Hepatocyte (in vitro differentiated cells): ENCODE results near the gene GPNMB. TPM values are rescaled to one million over a fixed set of nuclear protein-coding genes. Genes with fewer than 3 reads are reported as not detected.

Source experiments
- DNase-seq: peaks from one replicate; pipeline ENCODE4 v3.0.0-alpha.2; 2016; ENCODE audit warnings: low spot score
- H2AFZ ChIP-seq: fragments of 200-600 bp; sonication (generic); 2 replicates; pipeline ENCODE4 v1.6.0; 2016; ENCODE audit warnings: antibody characterized with exemption, mild to moderate bottlenecking
- H3K27ac ChIP-seq: fragments of 200-600 bp; sonication (generic); 2 replicates; pipeline ENCODE4 v1.5.1; 2016; ENCODE audit warnings: mild to moderate bottlenecking
- H3K27me3 ChIP-seq: fragments of 200-600 bp; sonication (generic); 2 replicates; pipeline ENCODE4 v1.6.1; 2016
- H3K36me3 ChIP-seq: fragments of 200-600 bp; sonication (generic); replicated peaks from 2 replicates; pipeline ENCODE4 v1.5.1; 2016; ENCODE audit warnings: low read depth; ENCODE audit not compliant: insufficient read depth
- H3K4me1 ChIP-seq: fragments of 200-600 bp; sonication (generic); 2 replicates; pipeline ENCODE4 v1.5.1; 2016; ENCODE audit warnings: mild to moderate bottlenecking, moderate library complexity; ENCODE audit not compliant: insufficient read depth
- H3K4me2 ChIP-seq: fragments of 200-600 bp; sonication (generic); 2 replicates; pipeline ENCODE4 v1.6.0; 2016
- H3K4me3 ChIP-seq: fragments of 200-600 bp; sonication (generic); 2 replicates; pipeline ENCODE4 v1.5.1; 2016; ENCODE audit warnings: mild to moderate bottlenecking
- H3K79me2 ChIP-seq: fragments of 200-600 bp; sonication (generic); 2 replicates; pipeline ENCODE4 v1.6.0; 2017; ENCODE audit warnings: mild to moderate bottlenecking
- H3K9me2 ChIP-seq: fragments of 200-600 bp; sonication (generic); replicated peaks from 2 replicates; pipeline ENCODE4 v1.6.0; 2017; ENCODE audit warnings: mild to moderate bottlenecking; ENCODE audit not compliant: insufficient read depth
- H3K9me3 ChIP-seq: fragments of 200-600 bp; sonication (generic); 2 replicates; pipeline ENCODE4 v1.5.1; 2016; ENCODE audit warnings: low read depth, mild to moderate bottlenecking
- H4K20me1 ChIP-seq: fragments of 200-600 bp; sonication (generic); 2 replicates; pipeline ENCODE4 v1.6.0; 2016; ENCODE audit warnings: mild to moderate bottlenecking; ENCODE audit not compliant: insufficient read depth, poor library complexity, severe bottlenecking
- CTCF ChIP-seq: fragments of 200-600 bp; sonication (generic); IDR thresholded peaks from 2 replicates; pipeline ENCODE4 v1.5.1; 2016; ENCODE audit warnings: antibody characterized with exemption, mild to moderate bottlenecking; ENCODE audit not compliant: poor library complexity
- EZH2 ChIP-seq: fragments of 200-600 bp; sonication (generic); IDR thresholded peaks from 2 replicates; pipeline ENCODE4 v1.6.1; 2016; ENCODE audit warnings: antibody characterized with exemption, mild to moderate bottlenecking, borderline replicate concordance
- EZH2phosphoT487 ChIP-seq: fragments of 200-600 bp; sonication (generic); IDR thresholded peaks from one replicate; pipeline ENCODE4 v1.6.1; 2018; ENCODE audit warnings: antibody characterized with exemption, mild to moderate bottlenecking, low read depth, moderate library complexity; ENCODE audit not compliant: unreplicated experiment, severe bottlenecking
- WGBS: methylation state at CpG from one replicate; pipeline ENCODE4 v1.1.6; 2016; ENCODE audit warnings: low lambda C conversion rate; ENCODE audit errors: missing lambda C conversion rate; 5-methylcytosine and 5-hydroxymethylcytosine counted together
- polyA plus RNA-seq: library from polyadenylated mRNA; unstranded; fragments of >200 nt; fragmentation: Nextera tagmentation; extraction: Ambion mirVana; gene quantifications from 2 replicates; pipeline ENCODE4 v1.2.1, GENCODE V29; 2016
- total RNA-seq: library from RNA; depleted of rRNA; stranded (reverse); fragments of >200 nt; gene quantifications from 2 replicates; pipeline ENCODE4 v1.2.3, GENCODE V29; 2014

Gene GPNMB
- total and polyA plus RNA-seq, 2 experiments from 2014 or later, result 32.1 to 36.3 TPM

- Histone ChIP-seq H3K27ac (no peak overlapping the region), H3K79me2 (no peaks in the 10 kb centered on the region), H2AFZ (no peak overlapping the region), H3K9me2 (no peaks in the 10 kb centered on the region), H3K9me3 (no peaks in the 10 kb centered on the region), H3K27me3 (no peaks in the 10 kb centered on the region), H3K4me3 (no peak overlapping the region), H3K4me2 (no peak overlapping the region), H3K4me1 (no peaks in the 10 kb centered on the region), H3K36me3 (no peaks in the 10 kb centered on the region), H4K20me1 (no peaks in the 10 kb centered on the region)
- WGBS, result 82% methylated on average over 2 of the region's 2 CpGs
- TF ChIP-seq EZH2phosphoT487 (no peak), CTCF (no peak), EZH2 (no peak)
- no peak for DNase-seq
Measured at GRCh38 chr7:23266918-23267317, 20.3 kb downstream of the GPNMB start.

- no peaks in the 10 kb centered on the region for H3K27me3 ChIP-seq
- H3K9me3 ChIP-seq, result no peaks in the 10 kb centered on the region
- DNase-seq, result no peak
- WGBS, result 89% methylated on average over 2 of the region's 2 CpGs
- no peaks in the 10 kb centered on the region for H4K20me1 ChIP-seq
- no peak overlapping the region for H3K4me3 ChIP-seq
- H3K4me1 ChIP-seq, result no peaks in the 10 kb centered on the region
- H3K79me2 ChIP-seq, result no peaks in the 10 kb centered on the region
- TF ChIP-seq CTCF, result no peak
- no peak for TF ChIP-seq EZH2phosphoT487
- TF ChIP-seq EZH2, result no peak
- H2AFZ ChIP-seq, result no peak overlapping the region
- no peak overlapping the region for H3K4me2 ChIP-seq
- no peaks in the 10 kb centered on the region for H3K9me2 ChIP-seq
- H3K36me3 ChIP-seq, result no peaks in the 10 kb centered on the region
- H3K27ac ChIP-seq, result no peak overlapping the region
Measured at GRCh38 chr7:23267357-23267756, 20.8 kb downstream of the GPNMB start.

- Histone ChIP-seq H3K79me2 (no peaks in the 10 kb centered on the region), H3K4me3 (no peak overlapping the region)
Measured at GRCh38 chr7:23268167-23268566, 21.6 kb downstream of the GPNMB start.

GRCh38 chr7:23268746-23269145, 22.2 kb downstream of the GPNMB start:
- Histone ChIP-seq H3K27me3 (no peaks in the 10 kb centered on the region), H4K20me1 (no peaks in the 10 kb centered on the region), H2AFZ (no peak overlapping the region), H3K36me3 (no peaks in the 10 kb centered on the region), H3K9me3 (no peaks in the 10 kb centered on the region), H3K4me3 (no peak overlapping the region), H3K79me2 (no peaks in the 10 kb centered on the region), H3K27ac (no peak overlapping the region), H3K4me2 (no peak overlapping the region), H3K9me2 (no peaks in the 10 kb centered on the region), H3K4me1 (no peaks in the 10 kb centered on the region)
- 89% methylated on average over 4 of the region's 4 CpGs for WGBS
- DNase-seq, result no peak
- TF ChIP-seq CTCF, result no peak
- TF ChIP-seq EZH2, result no peak
- no peak for TF ChIP-seq EZH2phosphoT487

More at GRCh38 chr7:23268167-23268566, 21.6 kb downstream of the GPNMB start:
- no peak for TF ChIP-seq EZH2phosphoT487
- Histone ChIP-seq H3K36me3 (no peaks in the 10 kb centered on the region), H3K9me2 (no peaks in the 10 kb centered on the region), H3K27ac (no peak overlapping the region), H3K27me3 (no peaks in the 10 kb centered on the region), H3K9me3 (no peaks in the 10 kb centered on the region), H4K20me1 (no peaks in the 10 kb centered on the region), H2AFZ (no peak overlapping the region), H3K4me1 (no peaks in the 10 kb centered on the region), H3K4me2 (no peak overlapping the region)
- no peak for DNase-seq
- 92% methylated on average over 2 of the region's 2 CpGs for WGBS
